ENCODE measurements around the gene GP1BB. TPM values are rescaled to one million over a fixed set of nuclear protein-coding genes. Genes with fewer than 3 reads are reported as not detected.

Gene GP1BB
- total RNA-seq, 1 experiment from 2014 or later: not detected

DNA sequence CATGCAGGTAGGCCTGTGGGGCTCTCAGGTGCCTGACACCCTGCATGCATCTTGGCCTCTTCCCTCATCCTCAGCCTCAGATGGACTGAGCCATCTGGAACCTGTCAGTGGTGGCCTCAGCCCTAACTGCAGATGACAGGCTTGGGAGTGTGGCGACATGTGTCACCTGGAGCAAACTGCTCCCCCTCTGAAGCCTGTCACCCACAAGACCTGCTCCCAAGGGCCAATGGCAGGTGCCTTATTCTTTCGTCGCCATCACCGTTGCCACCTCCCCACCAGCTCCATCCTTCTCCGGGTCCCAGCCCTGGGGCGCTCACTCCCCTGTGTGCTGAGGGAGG, 12.6 kb upstream of the GP1BB start:
- Mint-ChIP-seq H3K4me1 (ENCODE audit: low read depth, unreplicated experiment) (no peaks in the 10 kb centered on the region), H3K4me3 (ENCODE audit: low read depth, unreplicated experiment) (no peak overlapping the region), H3K27me3 (ENCODE audit: unreplicated experiment) (peaks cover 71% of the 10 kb centered on the region), H3K36me3 (ENCODE audit: insufficient read depth, unreplicated experiment) (peaks cover 18% of the 10 kb centered on the region), H3K9me3 (ENCODE audit: low read depth, unreplicated experiment) (no peaks in the 10 kb centered on the region), H3K27ac (ENCODE audit: unreplicated experiment) (no peak overlapping the region)
- CTCF ChIA-PET: no interaction called here
- TF ChIP-seq, protein P1, sequence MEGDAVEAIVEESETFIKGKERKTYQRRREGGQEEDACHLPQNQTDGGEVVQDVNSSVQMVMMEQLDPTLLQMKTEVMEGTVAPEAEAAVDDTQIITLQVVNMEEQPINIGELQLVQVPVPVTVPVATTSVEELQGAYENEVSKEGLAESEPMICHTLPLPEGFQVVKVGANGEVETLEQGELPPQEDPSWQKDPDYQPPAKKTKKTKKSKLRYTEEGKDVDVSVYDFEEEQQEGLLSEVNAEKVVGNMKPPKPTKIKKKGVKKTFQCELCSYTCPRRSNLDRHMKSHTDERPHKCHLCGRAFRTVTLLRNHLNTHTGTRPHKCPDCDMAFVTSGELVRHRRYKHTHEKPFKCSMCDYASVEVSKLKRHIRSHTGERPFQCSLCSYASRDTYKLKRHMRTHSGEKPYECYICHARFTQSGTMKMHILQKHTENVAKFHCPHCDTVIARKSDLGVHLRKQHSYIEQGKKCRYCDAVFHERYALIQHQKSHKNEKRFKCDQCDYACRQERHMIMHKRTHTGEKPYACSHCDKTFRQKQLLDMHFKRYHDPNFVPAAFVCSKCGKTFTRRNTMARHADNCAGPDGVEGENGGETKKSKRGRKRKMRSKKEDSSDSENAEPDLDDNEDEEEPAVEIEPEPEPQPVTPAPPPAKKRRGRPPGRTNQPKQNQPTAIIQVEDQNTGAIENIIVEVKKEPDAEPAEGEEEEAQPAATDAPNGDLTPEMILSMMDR (IDR thresholded peaks at IDR 0.05; ENCODE audit: unreplicated experiment): no peak
- BruUV-seq (replicated peaks): no TSS peak
- DNase-seq: no peak
- intact Hi-C loops (cut with micrococcal nuclease; ENCODE audit: unreplicated experiment): no loop called here

DNA sequence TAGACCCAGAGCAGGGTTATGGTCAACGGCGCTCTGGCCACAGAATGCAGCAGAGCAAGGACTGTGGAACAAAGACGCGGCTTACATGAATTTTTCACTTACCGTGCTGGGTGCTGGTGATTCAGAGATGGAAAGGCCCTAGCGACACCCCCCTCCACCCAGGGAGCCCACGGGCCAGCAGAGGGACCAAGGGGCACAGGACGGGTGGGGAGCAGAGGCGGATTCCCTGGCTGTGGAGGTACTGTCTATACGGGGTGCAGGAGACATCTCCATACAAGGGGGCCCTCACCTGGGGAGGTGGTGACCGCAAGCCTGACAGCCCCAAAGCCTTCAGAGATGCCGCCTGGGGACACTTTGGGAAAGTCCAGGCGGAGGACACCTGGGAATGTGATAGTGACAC, 10.1 kb upstream of the GP1BB start:
- BruUV-seq (replicated peaks): no TSS peak
- CTCF ChIA-PET: no interaction called here
- Mint-ChIP-seq H3K4me1 (ENCODE audit: low read depth, unreplicated experiment) (no peaks in the 10 kb centered on the region), H3K36me3 (ENCODE audit: insufficient read depth, unreplicated experiment) (peaks cover 26% of the 10 kb centered on the region), H3K4me3 (ENCODE audit: low read depth, unreplicated experiment) (peak overlapping the region; percentile 95), H3K27me3 (ENCODE audit: unreplicated experiment) (peaks cover 64% of the 10 kb centered on the region), H3K9me3 (ENCODE audit: low read depth, unreplicated experiment) (no peaks in the 10 kb centered on the region), H3K27ac (ENCODE audit: unreplicated experiment) (no peak overlapping the region)
- DNase-seq: no peak
- TF ChIP-seq, protein P1 (IDR thresholded peaks at IDR 0.05; ENCODE audit: unreplicated experiment): no peak
- intact Hi-C loops (cut with micrococcal nuclease; ENCODE audit: unreplicated experiment): no loop called here

DNA sequence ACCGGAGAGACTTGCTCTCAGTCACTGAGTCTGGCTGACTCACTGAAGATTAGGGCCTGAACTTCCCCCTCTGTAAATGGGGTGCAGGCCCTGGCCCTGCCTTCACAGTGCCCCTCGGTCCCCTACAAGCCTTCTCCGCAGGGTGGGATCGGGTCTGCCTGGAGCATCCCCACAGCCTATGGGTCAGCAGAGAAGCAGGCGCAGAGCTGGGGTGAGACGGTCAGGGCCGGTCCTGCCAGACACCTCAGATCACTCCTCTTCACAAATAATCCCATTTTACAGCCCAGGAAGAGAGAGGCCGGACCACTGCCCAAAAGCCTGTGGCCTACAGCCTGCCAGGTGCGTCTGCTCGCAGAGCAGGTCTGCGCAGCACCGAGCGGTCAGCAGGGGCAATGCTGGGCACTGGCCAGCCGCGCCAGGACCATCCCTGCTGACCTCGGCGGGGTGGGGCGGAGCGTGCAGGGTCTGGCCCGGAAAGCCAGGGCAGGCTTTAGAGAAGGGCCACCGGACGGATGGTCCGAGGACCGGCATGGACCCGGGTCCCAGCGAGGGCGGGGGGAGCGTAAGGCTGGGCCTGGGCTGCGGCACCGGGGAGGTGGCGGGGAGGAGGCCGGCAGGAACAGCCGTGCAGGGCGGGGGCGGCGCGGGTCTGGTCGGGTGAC, 9.6 kb upstream of the GP1BB start:
- Mint-ChIP-seq H3K4me3 (ENCODE audit: low read depth, unreplicated experiment) (peak overlapping the region; percentile 95), H3K4me1 (ENCODE audit: low read depth, unreplicated experiment) (no peaks in the 10 kb centered on the region), H3K27ac (ENCODE audit: unreplicated experiment) (no peak overlapping the region), H3K36me3 (ENCODE audit: insufficient read depth, unreplicated experiment) (peaks cover 26% of the 10 kb centered on the region), H3K27me3 (ENCODE audit: unreplicated experiment) (peaks cover 59% of the 10 kb centered on the region), H3K9me3 (ENCODE audit: low read depth, unreplicated experiment) (no peaks in the 10 kb centered on the region)
- CTCF ChIA-PET: no interaction called here
- peak; percentile 28 for DNase-seq
- TF ChIP-seq, protein P1 (IDR thresholded peaks at IDR 0.05; ENCODE audit: unreplicated experiment): no peak
- intact Hi-C loops (cut with micrococcal nuclease; ENCODE audit: unreplicated experiment): no loop called here
- no TSS peak for BruUV-seq (replicated peaks)

DNA sequence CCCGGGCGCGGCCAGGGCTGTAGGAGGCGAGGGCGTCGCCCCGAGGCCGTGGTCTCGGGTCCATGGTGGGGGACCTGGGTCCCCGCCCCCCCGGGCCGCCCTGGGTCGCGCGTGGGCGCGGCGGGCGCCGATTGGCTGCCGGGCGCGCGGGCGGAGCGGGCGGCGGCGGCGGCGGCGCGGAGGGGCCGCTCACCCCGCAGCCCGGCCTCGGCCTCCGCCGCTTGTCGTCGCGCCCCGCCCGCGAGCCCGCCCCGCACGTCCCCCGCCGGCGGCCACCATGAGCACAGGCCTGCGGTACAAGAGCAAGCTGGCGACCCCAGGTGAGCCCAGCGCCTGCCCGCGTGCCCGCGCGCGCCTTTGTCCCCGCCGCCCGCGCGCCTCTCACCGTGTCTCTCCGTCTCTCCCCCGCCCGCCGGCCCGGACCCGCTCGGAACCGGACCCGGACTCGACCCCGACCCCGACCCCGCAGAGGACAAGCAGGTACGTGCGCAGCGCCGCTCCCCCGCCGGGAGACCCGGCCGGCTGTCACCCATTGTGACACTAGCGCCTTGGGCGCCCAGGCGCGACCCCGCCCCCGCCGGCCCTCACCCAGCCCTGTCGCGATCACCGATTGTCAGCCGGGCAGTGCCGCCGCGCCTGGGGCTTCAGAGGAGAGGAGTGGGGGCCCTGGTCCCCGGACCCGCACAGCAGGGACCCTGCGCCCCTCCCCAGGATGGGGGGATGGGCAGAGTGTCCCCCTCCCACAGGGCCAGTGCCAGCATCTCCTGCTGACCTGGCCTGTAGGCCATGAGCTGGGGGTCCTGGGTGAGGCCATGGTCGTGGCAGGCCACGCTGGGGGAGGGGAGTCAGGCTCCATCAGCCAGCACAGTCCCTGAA, 8.8 kb upstream of the GP1BB start, which contains the start of gene SEPTIN5:
TSS of gene SEPTIN5 (plus strand) at position 192 of the 876 bp plus-strand sequence. CDS start at position 278, 86 bp downstream.
- Mint-ChIP-seq H3K27me3 (ENCODE audit: unreplicated experiment) (peaks cover 59% of the 10 kb centered on the region), H3K27ac (ENCODE audit: unreplicated experiment) (no peak within 1 kb of the TSS), H3K4me1 (ENCODE audit: low read depth, unreplicated experiment) (no peaks in the 10 kb centered on the region), H3K9me3 (ENCODE audit: low read depth, unreplicated experiment) (no peaks in the 10 kb centered on the region), H3K4me3 (ENCODE audit: low read depth, unreplicated experiment) (peak within 1 kb of the TSS; percentile 95), H3K36me3 (ENCODE audit: insufficient read depth, unreplicated experiment) (peaks cover 26% of the 10 kb centered on the region)
- CTCF ChIA-PET: no interaction called here
- no TSS peak for BruUV-seq (replicated peaks)
- DNase-seq: no peak
- intact Hi-C loops (cut with micrococcal nuclease; ENCODE audit: unreplicated experiment): loop anchor here (5.0 kb wide), 2 partner anchors 82 to 422 kb away; partner anchors contain the start of gene CLTCL1
- TF ChIP-seq, protein P1 (IDR thresholded peaks at IDR 0.05; ENCODE audit: unreplicated experiment): no peak
